H7 (cell line): ENCODE measurements around the gene KBTBD4. TPM values are rescaled to one million over a fixed set of nuclear protein-coding genes. Genes with fewer than 3 reads are reported as not detected.
A peak's percentile ranks its signal among the peaks of the same experiment; 100 is the strongest.

ENCODE experiments used
- DNase-seq: peaks from one replicate; pipeline ENCODE4 v3.0.0; 2012
- H3K27me3 ChIP-seq: 2 replicates; pipeline ENCODE4 v1.6.0; 2011; ENCODE audit warnings: mild to moderate bottlenecking, low read length; ENCODE audit not compliant: control insufficient read depth, insufficient read depth
- H3K36me3 ChIP-seq: replicated peaks from 2 replicates; pipeline ENCODE4 v1.5.1; 2011; ENCODE audit warnings: low read length; ENCODE audit not compliant: control insufficient read depth, insufficient read depth
- H3K4me3 ChIP-seq: 2 replicates; pipeline ENCODE4 v1.5.1; 2011; ENCODE audit warnings: low read depth, mild to moderate bottlenecking, control low read depth, low read length, moderate library complexity; ENCODE audit not compliant: insufficient read depth
- total RNA-seq: library from RNA; depleted of rRNA; stranded (reverse); fragments of >200 nt; shearing (Covaris generic); gene quantifications from 2 replicates; pipeline ENCODE4 v1.2.3, GENCODE V29; 2014

The KBTBD4 gene
- total RNA-seq, 1 experiment from 2014 or later, result 23.7 TPM

DNA sequence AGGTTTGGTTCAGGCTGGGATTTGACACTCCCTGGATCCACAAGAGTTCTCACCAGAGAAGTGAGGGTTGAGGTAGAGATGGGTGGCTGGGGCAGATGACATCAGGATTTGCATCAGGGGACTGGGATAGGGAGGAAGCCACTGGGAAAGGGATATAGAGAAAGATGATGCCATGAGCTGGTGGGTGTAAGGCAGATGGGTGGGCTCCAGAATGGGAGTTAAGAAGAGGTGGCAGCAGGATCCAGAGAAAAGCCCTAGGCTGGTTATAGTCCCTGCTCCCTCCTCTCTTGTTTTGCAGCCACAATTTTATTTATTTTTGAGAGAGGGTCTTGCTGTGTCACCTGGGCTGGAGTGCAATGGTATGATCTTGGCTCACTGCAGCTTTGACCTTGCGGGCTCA is 17.2 kb upstream of the KBTBD4 start:
- Histone ChIP-seq H3K4me3 (no peak overlapping the region), H3K27me3 (peaks cover 33% of the 10 kb centered on the region), H3K36me3 (no peaks in the 10 kb centered on the region)
- DNase-seq, result no peak

DNA sequence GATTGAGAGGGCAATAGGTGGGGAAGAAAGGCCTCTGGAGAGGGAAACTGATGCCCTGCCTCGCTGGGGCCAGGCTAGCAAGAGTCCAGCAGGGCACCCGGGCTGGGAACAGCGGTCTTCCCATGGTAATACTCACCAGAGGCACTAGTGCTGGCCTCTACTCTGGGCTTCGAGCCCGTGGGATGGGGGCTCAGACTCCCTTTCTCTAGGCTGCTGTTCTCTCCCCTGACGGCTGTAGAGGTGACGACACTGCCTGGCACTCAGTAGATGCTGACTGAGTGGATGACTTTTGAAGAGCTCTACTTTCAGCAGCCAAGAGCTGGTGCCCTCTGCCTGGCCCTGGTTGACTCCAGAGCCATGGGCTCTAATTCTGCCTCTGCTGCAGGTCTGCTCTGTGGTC is 16.3 kb upstream of the KBTBD4 start:
- Histone ChIP-seq H3K27me3 (peaks cover 33% of the 10 kb centered on the region), H3K36me3 (no peaks in the 10 kb centered on the region), H3K4me3 (no peak overlapping the region)
- peak; percentile 47 for DNase-seq

DNA sequence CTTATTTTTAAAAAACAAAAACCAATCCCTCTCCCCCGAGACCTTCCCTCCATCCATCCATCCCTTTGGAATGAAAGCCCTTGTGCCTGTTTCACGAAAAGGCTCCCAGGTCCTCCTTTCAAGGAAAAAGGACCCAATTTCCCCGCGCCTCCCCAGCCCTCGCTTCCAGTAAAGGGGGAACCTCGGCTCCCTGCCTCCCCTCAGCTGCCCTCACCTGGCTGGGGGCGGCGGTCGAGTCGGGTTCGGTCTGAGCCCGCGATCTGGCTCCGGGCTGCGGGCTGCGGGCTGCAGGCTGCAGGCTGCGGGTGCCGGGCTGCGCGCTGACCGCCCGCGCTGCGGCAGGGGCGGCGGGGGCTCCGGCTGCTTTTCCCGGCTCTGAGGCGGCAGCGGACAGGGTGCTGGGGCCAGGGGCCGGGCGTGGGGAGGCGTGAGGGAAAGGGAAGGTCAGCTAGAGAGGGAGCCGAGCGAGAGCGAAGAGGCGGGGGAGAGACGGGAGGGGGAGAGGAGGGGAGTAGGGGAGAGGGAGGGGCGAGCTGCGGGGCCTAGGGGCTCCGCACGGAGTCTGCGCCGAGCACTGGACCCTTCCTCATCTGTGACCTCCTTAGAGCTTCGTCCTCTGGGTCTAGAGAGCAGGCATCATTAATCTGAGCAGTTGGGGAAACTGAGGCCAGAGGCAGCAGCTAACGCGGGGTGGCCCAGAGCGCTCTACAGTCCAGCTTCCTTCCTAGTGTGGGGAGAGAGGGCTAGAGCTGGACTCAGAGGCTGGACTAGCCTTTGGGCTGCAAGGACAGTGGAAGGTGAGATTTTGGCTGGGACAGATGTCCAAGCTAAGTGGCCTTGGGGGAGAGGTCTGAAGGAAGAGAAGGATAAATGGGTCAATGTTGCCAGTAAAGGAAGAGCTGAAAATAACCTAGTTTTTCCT is 15.4 kb upstream of the KBTBD4 start, which contains the start of gene C1QTNF4:
Gene C1QTNF4 (minus strand): TSS at position 478 of the 922 bp plus-strand sequence. CDS start 3,601 bp downstream, outside the sequence.
- Histone ChIP-seq H3K27me3 (peaks cover 33% of the 10 kb centered on the region), H3K4me3 (peak within 1 kb of the TSS; percentile 57), H3K36me3 (no peaks in the 10 kb centered on the region)
- peak; percentile 92 for DNase-seq

DNA sequence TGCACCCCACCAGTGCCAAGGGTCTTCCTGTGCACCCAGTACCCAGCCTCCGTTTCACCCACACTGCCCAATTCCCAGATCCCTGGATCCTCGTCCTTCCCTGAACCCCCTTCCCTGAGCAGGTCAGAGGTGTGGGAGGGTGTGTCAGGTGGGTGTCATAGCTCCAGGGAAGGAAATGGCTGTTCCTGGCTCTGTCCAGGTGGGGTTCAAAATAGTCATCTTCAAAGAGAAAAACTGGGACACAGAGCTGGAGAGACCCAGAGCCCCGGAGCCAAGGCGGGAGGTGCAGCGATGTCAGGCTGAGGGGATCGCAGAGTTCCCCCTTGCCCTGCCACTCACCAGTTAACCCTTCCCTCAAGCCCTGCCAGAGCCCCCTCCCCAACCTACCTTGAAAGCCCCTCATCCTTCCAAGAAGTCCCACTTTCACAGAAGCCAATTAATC is 14.7 kb upstream of the KBTBD4 start:
- peak overlapping the region; percentile 57 for H3K4me3 ChIP-seq
- DNase-seq, result peak; percentile 68
- peaks cover 33% of the 10 kb centered on the region for H3K27me3 ChIP-seq
- H3K36me3 ChIP-seq, result no peaks in the 10 kb centered on the region

DNA sequence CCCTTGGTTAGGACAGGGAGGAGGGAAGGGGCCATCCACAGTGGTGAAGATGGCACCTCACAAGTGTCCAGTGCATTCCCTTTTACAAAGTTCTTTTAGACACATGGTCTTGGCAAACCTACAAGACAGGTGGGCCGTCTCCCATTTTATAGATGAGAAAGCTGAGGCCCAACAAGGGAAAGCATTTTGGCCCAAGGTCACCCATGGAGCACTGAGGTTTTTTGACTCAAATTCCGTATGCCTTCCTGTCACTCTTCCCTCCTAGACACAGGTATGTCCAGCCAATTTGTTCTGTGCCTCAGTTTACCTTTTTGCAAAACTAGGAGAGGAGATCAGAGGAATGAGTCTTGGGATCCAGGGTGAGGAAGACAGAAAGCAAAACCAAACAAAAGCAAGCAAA is 14.2 kb upstream of the KBTBD4 start:
- H3K4me3 ChIP-seq, result no peak overlapping the region
- H3K36me3 ChIP-seq, result no peaks in the 10 kb centered on the region
- no peak for DNase-seq
- H3K27me3 ChIP-seq, result peaks cover 33% of the 10 kb centered on the region

DNA sequence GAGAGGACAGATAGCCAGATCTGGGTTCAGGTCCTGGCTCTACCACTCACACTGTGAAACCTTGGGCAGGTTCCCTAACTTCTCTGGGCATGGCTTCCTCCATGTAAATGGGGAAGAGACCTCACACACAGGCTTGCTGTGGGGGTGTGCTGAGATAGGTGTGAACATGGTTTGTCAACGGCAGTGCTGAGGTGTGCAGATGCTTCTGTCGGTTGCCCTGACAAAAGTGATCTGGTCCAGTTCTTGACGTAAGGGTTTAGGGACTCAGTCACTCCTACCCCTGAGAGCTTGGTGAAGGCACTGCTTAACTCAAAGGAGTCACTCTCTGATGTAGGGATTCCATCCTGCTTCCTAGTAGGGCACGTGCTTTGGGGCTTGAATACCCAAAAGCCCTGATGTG is 13.5 kb upstream of the KBTBD4 start:
- H3K27me3 ChIP-seq, result peaks cover 33% of the 10 kb centered on the region

DNA sequence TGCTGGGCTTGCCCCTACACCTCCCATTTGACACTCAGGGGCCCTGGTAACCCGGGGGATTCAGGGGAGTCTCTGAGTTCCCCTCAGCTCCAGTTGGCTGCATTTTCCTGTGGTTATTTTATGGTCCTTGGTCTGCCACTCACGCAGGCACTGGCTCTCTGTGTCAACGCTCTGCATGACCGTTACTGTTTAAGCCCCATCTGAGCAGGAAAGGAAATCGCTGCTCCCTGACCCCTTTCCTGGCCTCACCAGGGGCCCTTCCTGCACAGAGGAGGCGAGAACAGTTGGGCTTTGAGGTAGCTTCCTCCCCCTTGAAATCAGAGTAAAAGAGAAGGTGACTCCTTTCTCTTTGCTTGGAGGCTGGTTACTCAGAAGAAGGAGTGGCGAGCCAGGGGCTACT is 13.0 kb upstream of the KBTBD4 start:
- H3K27me3 ChIP-seq, result peaks cover 33% of the 10 kb centered on the region
- peak; percentile 43 for DNase-seq
- H3K4me3 ChIP-seq, result no peak overlapping the region
- H3K36me3 ChIP-seq, result no peaks in the 10 kb centered on the region

More for the DNA sequence above, 13.5 kb upstream of the KBTBD4 start:
- DNase-seq, result no peak
- no peaks in the 10 kb centered on the region for H3K36me3 ChIP-seq
- H3K4me3 ChIP-seq, result no peak overlapping the region

DNA sequence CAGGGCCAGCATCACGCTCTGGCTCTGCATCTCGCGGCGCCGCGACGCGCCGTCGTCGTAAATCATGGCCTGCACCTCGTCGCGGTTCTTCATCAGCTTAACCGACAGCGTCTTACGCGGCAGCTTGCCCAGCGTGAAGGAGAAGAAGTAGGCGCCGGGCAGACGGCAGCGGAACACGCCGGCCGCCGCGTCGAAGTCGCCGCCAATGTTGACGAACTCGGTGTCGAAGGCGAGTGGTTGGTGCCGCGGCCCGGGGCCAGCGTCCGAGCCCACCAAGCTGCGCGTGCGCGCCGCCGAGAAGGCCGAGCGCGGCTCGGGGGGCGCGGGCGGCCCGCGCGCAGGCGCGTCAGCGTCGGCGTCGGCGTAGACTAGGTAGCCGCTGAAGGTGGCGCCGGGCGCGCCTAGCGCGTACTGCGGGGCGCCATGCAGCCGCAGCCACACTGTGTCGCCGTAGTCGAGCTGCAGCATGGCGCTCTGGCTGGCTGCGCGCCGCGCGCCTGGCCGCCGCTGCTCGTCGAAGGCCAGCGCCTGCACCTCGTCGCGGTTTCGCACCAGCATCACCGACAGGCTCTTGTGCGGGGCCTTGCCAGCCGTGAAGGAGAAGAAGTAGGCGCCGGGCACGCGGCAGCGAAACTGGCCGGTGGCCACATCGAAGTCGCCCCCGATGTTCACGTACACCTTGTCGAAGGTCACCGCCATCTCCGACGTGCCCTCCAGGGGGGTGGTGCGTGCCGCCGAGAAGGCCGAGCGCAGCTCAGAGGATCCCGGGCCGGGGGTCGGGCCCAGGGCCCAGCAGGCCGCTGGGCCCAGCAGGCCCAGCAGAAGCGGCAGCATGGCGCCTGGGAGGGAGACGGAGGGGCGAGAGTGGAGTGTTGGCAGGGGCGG is 11.4 kb upstream of the KBTBD4 start:
- peaks cover 30% of the 10 kb centered on the region for H3K27me3 ChIP-seq

DNA sequence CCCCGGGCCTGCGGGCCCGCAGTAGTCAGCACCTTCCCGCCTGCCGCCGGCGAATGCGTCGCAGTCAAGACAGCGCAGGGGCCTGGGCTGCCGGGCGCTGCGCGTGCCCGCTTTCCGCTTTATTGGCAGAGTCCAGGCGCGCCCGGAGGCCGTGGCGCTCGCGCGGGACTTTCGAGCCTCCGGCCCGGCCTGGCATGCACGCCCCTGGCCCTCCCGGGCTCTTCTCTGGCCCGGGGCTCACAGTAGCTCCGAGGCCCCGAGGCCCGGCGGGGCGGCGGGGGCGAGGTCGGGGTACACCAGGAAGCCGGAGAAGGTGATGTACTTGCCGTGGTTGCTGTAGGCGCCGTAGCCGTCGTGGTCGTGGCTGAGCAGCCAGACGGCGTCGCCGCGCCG is 10.8 kb upstream of the KBTBD4 start:
- H3K36me3 ChIP-seq, result no peaks in the 10 kb centered on the region; the same call in 1 of the 2 replicates
- H3K27me3 ChIP-seq, result peaks cover 24% of the 10 kb centered on the region
- peak; percentile 60 for DNase-seq
- H3K4me3 ChIP-seq, result no peak overlapping the region; the same call in 1 of the 2 replicates

More for the DNA sequence above, 11.4 kb upstream of the KBTBD4 start:
- peak; percentile 73 for DNase-seq
- no peaks in the 10 kb centered on the region for H3K36me3 ChIP-seq
- H3K4me3 ChIP-seq, result peak overlapping the region; percentile 8; the same call in 1 of the 2 replicates

DNA sequence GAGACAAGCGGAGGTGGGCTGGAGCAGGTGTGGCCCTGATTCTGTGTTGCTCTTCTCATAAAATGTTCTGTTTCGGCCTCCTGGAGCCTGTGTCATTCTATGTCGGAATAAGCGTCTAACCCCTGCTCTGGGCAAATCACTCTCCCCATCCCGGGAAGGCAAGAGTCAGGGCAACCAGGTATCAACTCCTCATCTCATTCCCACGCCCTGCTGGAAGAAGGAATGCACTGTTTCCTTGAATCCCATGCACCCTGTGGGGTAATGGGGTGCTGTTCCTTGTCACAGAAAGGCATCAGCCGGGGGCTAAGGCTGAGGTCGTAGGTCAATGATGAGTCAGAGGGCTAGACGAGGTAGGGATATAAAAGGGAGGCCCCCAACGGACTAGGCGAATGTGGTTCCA is 10.3 kb upstream of the KBTBD4 start:
- no peak overlapping the region for H3K4me3 ChIP-seq
- DNase-seq, result peak; percentile 50
- H3K27me3 ChIP-seq, result peaks cover 19% of the 10 kb centered on the region
- peaks cover under 1% of the 10 kb centered on the region for H3K36me3 ChIP-seq

DNA sequence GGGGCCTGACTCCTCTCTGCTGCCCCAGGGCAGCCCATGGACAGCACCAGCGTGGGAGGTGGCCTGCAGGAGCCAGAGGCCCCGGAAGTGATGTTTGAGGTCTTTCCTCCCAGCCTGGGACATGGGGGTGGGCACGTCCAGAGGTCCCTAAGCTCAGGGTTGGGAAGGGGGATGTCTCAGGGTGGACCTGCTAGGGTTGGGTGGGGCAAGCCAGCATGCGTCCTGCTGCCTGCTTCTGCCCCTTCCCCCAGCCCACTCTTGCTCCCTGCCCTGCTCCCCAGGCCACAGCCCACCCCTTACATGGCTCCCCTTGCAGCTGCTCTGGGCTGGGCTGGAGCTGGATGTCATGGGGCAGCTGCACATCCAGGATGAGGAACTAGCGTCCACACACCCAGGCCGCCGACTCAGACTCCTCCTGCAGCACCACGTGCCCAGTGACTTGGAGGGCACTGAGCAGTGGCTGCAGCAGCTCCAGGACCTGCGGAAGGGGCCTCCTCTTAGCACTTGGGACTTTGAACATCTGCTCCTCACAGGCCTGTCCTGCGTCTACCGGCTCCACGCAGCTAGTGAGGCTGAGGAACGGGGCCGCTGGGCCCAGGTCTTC is 9.1 kb upstream of the KBTBD4 start:
- peaks cover 8% of the 10 kb centered on the region for H3K27me3 ChIP-seq
- DNase-seq, result peak; percentile 63
- H3K4me3 ChIP-seq, result no peak overlapping the region
- H3K36me3 ChIP-seq, result peaks cover 10% of the 10 kb centered on the region

DNA sequence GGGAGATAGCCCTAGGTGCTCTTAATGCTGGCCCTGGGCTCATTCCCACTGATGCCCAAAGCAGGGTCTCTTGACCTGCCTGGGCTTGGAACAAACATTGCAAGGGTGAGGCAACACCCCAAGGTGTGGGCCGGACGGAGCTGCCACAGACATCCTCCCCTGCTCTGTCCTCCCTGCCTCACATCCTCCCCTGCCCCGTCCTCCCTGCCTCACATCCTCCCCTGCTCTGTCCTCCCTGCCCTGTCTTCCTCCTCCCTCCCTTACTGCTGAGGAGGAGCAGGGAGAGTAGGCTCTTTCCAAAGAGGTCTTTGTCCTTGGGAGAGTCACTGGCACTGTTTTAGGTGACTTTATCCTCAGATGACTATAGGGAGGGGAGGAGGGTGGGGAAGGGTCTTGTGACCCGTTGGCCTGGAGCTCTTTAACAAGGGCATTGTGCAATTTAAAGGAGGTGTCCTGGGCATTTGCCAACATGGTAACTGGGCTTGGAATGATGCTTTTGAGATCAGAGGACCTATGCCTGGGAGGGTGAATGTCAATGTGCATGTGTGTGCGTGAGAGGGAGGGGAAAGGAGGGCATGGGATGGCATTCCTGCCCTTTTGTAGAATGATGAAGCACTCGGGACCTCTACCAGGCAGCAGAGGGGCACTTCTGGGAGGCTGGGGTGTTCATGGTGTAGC is 8.4 kb upstream of the KBTBD4 start:
- peak; percentile 40 for DNase-seq
- Histone ChIP-seq H3K36me3 (peaks cover 14% of the 10 kb centered on the region), H3K27me3 (peaks cover 1% of the 10 kb centered on the region; the same call in 1 of the 2 replicates), H3K4me3 (no peak overlapping the region)

DNA sequence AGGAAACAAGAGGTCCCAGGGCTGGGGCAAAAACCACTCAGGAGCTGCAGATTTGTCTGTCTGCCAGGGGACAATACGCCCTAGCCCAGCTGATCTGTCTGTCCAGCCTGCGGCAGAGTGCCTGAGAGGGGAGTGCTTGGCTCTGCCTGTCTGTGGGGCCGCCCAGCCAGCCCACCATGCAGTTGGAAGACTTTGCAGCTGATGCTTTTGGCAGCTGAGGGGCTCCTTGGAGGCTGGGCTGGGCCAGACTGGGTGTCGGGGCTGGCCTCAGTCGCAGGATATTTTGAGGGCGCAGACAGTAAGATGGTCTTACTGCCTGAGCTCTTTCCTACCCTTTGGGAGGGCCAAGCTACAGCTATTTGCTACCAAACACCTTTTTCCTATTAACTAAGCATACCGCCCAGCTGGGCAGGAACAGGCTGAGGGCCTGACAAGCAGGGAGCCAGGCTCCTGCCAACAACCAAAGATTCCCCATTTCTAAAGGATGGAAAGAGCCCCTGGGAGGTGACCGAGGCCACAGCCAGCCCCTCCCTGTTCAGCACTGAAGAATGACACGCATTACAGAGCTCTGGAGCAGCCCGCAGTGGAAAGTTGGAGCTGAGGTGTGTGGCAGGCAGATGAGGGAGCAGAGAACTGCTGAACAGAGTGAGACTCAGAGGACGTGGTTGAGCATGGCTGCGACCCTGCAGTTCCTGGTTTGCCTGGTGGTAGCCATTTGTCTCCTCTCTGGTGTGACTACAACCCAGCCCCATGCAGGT is 7.5 kb upstream of the KBTBD4 start, which contains the start of gene FAM180B:
Gene FAM180B (plus strand): TSS at position 581 of the 758 bp plus-strand sequence. CDS start 91 bp downstream, at position 672.
- DNase-seq, result peak; percentile 54
- H3K36me3 ChIP-seq, result peaks cover 23% of the 10 kb centered on the region
- H3K27me3 ChIP-seq, result no peaks in the 10 kb centered on the region
- H3K4me3 ChIP-seq, result no peak within 1 kb of the TSS
